ENCODE measurements around the gene NHP2. TPM values are rescaled to one million over a fixed set of nuclear protein-coding genes. Genes with fewer than 3 reads are reported as not detected.
"Not testable (repeated sequence)": the region's sequence is repeated elsewhere in the genome, so short reads cannot be mapped to it uniquely, and the experiment has no call there.

The NHP2 gene
- total RNA-seq, 1 donor from 2014 or later = 161 TPM

DNA sequence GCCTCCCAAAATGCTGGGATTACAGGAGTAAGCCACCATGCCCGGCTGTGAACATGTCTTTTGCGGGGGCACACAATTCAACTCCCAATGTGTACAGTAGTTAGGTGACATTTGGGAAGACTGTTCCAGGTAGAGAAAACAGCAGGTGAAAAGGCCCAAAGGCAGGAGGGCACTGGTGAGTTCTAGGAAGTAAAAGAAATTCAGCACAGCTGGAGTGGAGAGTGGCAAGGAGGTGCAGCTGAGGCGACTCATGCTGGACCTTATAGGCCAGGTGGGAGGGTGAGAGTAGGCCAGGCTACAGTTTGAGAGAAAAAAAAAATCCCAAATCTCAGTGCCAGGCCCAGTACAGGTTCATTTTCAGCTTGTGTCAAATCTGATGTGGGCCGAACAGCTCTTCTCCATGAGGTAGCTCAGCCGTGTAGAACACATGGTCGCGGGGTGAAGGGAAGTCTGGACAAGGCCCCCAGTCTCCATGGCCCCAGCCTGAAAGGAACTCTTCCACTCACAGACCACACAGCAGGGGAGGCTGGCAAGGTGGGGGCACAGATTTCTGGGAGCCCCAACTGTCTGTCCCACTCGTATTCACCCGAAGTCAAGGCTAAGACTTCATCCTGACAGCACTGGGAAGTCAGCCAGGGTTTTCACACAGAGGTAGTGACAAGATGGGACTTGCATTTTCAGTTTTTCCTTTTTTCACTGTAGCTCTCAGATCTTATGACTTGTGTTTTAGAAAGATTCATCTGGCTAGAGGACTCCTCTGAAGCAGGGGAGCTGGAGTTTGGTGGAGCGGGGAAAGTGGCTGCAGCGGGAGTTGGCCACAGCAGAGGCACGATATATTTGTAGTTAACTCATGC lies 46.1 kb upstream of the NHP2 start:
- no peak for DNase-seq (ENCODE audit: extremely low spot score, unreplicated experiment)
- H3K27me3 Mint-ChIP-seq = peaks cover 7% of the 10 kb centered on the region
- peaks cover 4% of the 10 kb centered on the region for H3K36me3 Mint-ChIP-seq

DNA sequence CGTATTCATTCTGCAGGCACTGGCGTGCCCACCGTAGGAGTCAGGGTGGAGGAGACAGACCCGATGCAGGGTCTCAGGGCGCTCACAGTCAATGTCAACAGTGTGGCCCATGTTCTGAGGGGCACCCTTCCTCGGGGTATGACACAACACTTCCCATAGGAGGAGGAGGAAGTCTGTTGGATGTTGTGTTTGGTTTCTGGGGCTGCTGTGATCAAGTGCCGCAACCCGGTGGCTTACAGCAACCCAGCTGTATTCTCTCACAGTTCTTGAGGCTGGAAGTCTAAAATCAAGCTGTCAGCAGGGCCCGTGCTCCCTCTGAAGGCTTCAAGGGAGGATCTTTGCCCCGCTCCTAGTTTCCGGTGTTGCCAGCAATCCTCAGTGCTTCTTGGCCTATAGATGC lies 45.0 kb upstream of the NHP2 start:
- H3K27me3 Mint-ChIP-seq = peaks cover 8% of the 10 kb centered on the region
- TF ChIP-seq, protein P1, sequence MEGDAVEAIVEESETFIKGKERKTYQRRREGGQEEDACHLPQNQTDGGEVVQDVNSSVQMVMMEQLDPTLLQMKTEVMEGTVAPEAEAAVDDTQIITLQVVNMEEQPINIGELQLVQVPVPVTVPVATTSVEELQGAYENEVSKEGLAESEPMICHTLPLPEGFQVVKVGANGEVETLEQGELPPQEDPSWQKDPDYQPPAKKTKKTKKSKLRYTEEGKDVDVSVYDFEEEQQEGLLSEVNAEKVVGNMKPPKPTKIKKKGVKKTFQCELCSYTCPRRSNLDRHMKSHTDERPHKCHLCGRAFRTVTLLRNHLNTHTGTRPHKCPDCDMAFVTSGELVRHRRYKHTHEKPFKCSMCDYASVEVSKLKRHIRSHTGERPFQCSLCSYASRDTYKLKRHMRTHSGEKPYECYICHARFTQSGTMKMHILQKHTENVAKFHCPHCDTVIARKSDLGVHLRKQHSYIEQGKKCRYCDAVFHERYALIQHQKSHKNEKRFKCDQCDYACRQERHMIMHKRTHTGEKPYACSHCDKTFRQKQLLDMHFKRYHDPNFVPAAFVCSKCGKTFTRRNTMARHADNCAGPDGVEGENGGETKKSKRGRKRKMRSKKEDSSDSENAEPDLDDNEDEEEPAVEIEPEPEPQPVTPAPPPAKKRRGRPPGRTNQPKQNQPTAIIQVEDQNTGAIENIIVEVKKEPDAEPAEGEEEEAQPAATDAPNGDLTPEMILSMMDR (conservative IDR thresholded peaks at IDR 0.05) = no peak
- no peak for DNase-seq (ENCODE audit: extremely low spot score, unreplicated experiment)
- no peak overlapping the region for H3K27ac Mint-ChIP-seq
- H3K36me3 Mint-ChIP-seq = no peaks in the 10 kb centered on the region
- H3K9me3 Mint-ChIP-seq = no peaks in the 10 kb centered on the region
- H3K4me3 Mint-ChIP-seq = no peak overlapping the region
- no peaks in the 10 kb centered on the region for H3K4me1 Mint-ChIP-seq (ENCODE audit: unreplicated experiment)

More for the DNA sequence above, 46.1 kb upstream of the NHP2 start:
- Mint-ChIP-seq H3K27ac (peak overlapping the region; percentile 1), H3K4me3 (no peak overlapping the region), H3K4me1 (ENCODE audit: unreplicated experiment) (no peaks in the 10 kb centered on the region), H3K9me3 (no peaks in the 10 kb centered on the region)
- TF ChIP-seq, protein P1 (conservative IDR thresholded peaks at IDR 0.05) = no peak

DNA sequence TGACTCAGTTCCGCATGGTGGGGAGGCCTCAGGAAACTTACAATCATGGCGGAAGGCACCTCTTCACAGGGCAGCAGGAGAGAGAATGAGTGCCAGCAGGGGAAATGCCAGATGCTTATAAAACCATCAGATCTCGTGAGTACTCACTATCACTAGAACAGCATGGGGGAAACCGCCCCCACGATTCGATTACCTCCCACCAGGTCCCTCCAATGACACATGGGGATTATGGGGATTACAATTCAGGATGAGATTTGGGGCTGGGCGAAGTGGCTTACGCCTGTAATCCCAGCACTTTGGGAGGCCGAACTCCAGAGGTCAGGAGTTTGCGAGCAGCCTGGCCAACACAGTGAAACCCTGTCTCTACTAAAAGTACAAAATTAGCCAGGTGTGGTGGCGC lies 44.5 kb upstream of the NHP2 start:
- not testable (repeated sequence) for DNase-seq (ENCODE audit: extremely low spot score, unreplicated experiment)

DNA sequence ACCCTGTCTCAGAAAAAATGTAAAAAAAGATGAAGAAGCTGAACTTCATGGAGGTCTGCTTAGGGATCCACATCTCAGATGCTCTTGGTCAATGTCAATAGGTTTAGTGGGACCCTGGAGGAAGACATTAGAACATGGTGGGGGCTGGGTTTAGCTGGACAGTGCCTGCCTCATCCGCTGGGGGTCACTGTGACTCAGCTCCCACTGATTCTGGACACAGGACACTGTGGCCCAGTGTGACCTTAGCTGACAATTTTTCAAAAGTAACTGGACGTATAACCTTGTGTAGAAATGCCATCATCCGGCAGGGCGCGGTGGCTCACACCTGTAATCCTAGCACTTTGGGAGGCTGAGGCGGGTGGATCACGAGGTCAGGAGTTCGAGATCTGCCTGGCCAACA lies 43.3 kb upstream of the NHP2 start:
- Mint-ChIP-seq H3K27ac (no peak overlapping the region), H3K4me1 (ENCODE audit: unreplicated experiment) (peaks cover 4% of the 10 kb centered on the region), H3K9me3 (no peaks in the 10 kb centered on the region), H3K4me3 (no peak overlapping the region), H3K36me3 (no peaks in the 10 kb centered on the region), H3K27me3 (peaks cover 13% of the 10 kb centered on the region)
- TF ChIP-seq, protein P1 (conservative IDR thresholded peaks at IDR 0.05) = peak; percentile 63
- DNase-seq (ENCODE audit: extremely low spot score, unreplicated experiment) = no peak

More for the DNA sequence above, 44.5 kb upstream of the NHP2 start:
- not testable (repeated sequence) for H3K9me3 Mint-ChIP-seq; H3K36me3 Mint-ChIP-seq; H3K4me1 Mint-ChIP-seq (ENCODE audit: unreplicated experiment); H3K27ac Mint-ChIP-seq; H3K4me3 Mint-ChIP-seq
- peaks cover 12% of the 10 kb centered on the region for H3K27me3 Mint-ChIP-seq

DNA sequence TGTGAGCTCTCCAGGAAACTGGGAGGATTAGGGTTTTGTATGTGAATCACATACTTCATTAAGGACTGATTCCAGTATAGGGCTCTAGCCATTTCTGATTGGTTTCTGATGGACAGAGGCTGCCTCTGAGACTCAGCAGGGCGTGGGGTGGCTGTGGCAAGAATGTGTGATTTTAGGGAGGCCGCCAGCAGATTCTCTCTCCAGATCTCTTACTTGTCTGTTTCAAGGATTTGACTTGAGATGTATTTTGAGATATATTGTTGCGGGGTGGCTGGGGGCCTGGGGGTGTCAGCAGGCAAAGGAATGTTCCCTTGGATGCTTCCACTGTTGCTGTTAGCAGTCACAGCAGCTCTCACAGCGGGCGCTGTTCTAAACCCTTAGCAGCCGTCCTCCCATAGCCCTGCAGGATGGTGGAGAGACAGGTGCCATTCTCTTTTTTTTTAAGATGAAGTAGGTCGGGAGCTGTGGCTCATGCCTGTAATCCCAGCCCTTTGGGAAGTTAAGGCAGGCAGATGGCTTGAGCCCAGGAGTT lies 42.7 kb upstream of the NHP2 start:
- H3K27ac Mint-ChIP-seq = no peak overlapping the region
- no peaks in the 10 kb centered on the region for H3K9me3 Mint-ChIP-seq
- H3K36me3 Mint-ChIP-seq = no peaks in the 10 kb centered on the region
- H3K27me3 Mint-ChIP-seq = peaks cover 13% of the 10 kb centered on the region
- TF ChIP-seq, protein P1 (conservative IDR thresholded peaks at IDR 0.05) = no peak
- H3K4me3 Mint-ChIP-seq = no peak overlapping the region
- peaks cover 4% of the 10 kb centered on the region for H3K4me1 Mint-ChIP-seq (ENCODE audit: unreplicated experiment)
- no peak for DNase-seq (ENCODE audit: extremely low spot score, unreplicated experiment)

DNA sequence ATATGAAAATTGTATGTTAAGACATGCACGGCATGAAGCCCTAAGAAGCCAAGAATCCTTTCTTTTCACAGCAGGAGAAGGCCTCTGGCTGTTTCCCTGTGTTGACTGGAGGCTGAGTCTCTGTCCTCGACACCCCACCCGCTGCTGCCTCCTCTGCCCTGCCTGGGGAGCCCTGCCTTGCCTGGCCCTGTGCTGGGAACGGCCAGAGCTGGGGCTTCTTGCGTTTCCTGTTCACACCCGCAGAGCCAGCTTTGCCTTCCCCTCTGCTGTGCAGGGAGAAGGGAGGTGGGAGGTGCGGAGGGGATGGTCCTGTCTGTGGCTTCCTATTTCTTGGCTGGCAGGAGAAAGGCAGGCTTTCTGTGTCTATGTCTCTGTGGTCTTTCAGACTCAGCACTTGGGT lies 40.3 kb upstream of the NHP2 start:
- Mint-ChIP-seq H3K9me3 (no peaks in the 10 kb centered on the region), H3K27me3 (peaks cover 13% of the 10 kb centered on the region), H3K36me3 (no peaks in the 10 kb centered on the region), H3K4me1 (ENCODE audit: unreplicated experiment) (peaks cover 4% of the 10 kb centered on the region), H3K27ac (no peak overlapping the region), H3K4me3 (no peak overlapping the region)
- TF ChIP-seq, protein P1 (conservative IDR thresholded peaks at IDR 0.05) = no peak
- no peak for DNase-seq (ENCODE audit: extremely low spot score, unreplicated experiment)

Measured in type B pancreatic cell (in vitro differentiated cells).